Measurements from ENCODE around the gene POM121L2.

POM121L2 gene

DNA sequence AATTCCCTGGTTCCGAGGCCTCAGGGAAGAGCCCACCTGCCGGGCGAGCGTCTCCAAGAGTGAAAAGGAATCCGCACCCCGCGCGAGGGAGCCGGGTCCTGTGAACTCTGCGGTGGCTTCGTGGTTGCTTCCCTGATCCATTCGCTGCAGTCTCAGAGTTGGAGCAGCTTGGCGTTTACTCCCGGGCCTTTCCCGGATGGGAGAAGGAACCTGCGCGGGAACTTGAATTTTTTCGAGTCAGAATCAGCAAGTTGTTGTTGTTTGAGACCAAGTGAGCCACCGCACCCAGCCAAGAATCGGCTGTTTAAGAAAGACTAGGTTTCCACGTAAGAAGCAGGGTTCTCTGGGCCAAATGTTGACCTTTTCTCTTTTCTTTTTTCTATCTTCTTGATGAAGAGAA lies 51.7 kb downstream of the POM121L2 start:
- no peak for DNase-seq (ENCODE audit: low read depth, low spot score)

All from iPS DF 19.7 (cell line).